Stimulated activated CD8-positive, alpha-beta memory T cell treated with anti-CD3 and anti-CD28 coated beads, Interleukin-15, amount 100 ng/mL, for 4 hours (primary cell): ENCODE data around the gene S100A14.
"Not testable (repeated sequence)": the region's sequence is repeated elsewhere in the genome, so short reads cannot be mapped to it uniquely, and the experiment has no call there.

Source experiments
- DNase-seq, 2 donors: peaks; one replicate each; pipeline ENCODE4 v3.0.0-alpha.2; 2020; ENCODE audit warnings: low read depth in 2 of 2

The S100A14 gene

DNA sequence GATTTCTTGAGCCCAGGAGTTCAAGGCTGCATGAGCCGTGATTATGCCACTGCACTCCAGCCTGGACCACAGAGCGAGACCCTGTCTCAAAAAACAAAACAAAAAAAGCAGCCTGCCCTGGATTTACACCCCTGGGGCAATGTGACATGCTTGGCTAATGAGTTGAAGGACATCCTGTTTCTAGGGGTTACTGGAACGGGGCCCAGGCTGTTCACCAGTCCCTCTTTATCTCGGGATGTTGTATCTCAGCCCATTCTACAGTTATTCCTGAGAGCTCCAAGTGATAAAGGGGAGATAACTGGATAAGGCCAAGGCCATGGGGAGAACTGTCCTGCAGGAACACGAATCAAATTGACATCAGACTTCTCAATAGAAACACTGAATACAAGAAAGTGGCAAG lies 28.8 kb downstream of the S100A14 start:
- DNase-seq, result no peak

DNA sequence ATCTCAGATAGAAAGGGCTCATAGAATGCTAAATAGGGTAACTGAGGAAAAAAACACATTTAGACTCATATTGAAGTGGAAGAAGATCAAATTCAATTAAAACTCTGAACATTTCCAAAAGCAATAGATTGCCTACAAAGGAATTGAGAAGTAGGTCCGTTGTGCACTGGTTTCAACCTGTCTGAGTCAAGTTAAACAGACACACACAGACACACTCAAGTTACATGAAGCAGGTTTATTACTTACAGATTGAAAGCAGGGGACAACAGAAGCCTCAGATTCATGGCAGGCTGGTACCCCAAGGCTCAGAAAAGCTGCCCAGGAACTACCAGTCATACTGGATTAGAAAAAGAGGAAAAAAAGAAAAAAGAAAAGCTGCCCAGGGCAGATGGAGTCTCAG lies 29.8 kb downstream of the S100A14 start:
- DNase-seq, result no peak

DNA sequence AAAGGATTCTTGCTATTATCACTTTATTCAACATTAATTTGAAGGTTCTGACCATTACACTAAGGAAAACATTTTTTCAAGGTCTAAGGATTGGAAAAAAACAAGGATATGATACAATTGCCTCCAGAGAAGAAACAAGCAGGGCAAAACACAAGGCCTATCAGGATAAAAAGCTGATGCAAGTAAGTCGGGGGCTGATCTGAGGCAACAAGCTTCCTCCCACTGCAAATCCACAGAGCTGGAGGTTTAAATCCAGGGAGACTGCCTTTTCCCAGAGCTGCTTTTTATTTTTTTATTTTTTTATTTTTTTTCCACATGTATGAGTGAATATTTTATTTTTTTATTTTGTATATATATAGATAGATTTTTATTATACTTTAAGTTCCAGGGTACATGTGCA lies 31.1 kb downstream of the S100A14 start:
- DNase-seq, result no peak

DNA sequence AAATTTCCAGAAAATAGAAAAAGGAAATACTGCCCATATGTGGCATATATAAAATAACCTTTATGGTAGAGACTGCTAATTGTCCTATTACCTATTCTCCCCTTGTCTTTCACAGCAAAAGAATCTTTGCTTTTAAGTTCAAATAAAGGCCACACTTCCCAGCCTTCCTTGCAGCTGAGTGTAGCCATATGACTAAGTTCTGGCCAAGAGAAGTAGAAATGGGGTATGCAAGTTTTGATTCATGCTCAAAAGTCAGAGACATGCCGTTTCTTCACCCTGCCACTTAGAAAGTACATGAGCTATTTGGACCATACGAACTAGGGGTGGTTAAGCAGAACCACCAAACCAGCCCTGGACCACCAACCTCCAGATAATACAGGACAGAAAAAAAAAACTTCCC lies 32.1 kb downstream of the S100A14 start:
- DNase-seq, result no peak

DNA sequence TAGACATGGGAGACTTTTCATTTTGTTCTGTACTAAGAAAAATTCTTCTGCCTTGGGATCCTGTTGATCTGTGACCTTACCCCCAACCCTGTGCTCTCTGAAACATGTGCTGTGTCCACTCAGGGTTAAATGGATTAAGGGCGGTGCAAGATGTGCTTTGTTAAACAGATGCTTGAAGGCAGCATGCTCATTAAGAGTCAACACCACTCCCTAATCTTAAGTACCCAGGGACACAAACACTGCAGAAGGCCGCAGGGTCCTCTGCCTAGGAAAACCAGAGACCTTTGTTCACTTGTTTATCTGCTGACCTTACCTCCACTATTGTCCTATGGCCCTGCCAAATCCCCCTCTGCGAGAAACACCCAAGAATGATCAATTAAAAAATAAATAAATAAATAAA lies 32.6 kb downstream of the S100A14 start:
- DNase-seq, result not testable (repeated sequence)

DNA sequence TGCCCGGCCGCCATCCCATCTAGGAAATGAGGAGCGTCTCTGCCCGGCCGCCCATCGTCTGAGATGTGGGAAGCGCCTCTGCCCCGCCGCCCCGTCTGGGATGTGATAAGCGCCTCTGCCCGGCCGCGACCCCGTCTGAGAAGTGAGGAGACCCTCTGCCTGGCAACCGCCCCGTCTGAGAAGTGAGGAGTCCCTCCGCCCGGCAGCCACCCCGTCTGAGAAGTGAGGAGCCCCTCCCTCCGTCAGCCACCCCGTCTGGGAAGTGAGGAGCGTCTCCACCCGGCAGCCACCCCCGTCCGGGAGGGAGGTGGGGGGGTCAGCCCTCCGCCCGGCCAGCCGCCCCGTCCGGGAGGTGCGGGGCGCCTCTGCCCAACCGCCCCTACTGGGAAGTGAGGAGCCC lies 33.3 kb downstream of the S100A14 start:
- not testable (repeated sequence) for DNase-seq

DNA sequence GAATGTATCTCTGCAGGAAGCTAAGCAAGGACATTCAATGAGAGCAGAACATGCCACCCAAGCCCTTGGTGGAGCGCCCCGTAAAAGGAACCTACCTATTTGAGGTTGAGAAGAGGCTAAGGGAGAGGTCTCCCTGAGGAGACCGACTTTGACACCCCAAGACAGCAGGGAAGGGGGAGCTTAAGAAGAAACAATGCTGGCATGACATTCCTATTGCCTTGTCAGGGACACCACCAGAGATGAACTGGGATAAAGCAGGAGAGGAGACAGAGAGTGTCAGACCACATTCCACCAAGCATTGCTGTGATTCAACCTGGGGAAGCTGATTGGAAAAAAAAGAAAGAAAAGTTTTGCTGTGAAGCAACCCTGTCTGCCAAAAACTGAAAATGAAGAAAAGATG lies 37.2 kb downstream of the S100A14 start:
- no peak for DNase-seq

DNA sequence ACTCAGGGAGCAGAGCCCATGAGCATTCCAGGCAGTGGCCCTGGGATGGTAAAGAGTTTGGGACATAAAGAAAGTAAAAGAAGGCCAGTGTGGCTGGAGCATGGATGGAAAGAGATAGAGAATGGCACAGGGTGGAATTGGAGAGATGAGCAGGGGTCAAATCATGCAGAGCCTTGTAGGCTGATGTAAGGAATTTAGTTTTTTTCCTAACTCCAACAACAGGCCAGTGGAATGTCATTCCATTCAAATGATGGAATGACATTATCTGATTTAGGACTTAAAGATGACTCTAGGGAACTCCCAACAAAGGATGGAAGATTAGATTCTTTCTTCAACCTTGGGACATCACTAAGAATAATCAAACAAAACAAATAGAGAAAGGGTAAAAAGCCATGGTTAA lies 37.6 kb downstream of the S100A14 start:
- no peak for DNase-seq

DNA sequence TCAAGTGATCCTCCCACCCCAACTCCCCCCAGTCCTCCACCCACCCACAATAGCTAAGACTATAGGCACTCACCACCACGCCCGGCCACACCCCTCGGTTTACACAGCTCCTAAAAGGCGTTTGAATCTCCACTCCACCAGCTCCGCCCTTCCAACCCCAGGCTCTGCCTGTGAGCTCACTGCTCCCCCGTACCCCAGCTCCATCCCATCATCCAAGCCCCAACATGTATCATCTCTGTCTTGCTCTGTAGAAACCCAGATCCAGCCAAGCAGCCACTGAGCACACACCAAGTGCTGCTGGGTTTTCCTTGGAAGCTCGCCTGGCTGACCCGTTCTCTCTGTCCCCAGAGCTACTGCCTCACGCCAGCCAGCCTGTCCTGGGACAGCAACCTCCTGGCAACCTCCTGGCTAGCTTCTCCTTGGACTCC lies 38.5 kb downstream of the S100A14 start:
- no peak for DNase-seq

DNA sequence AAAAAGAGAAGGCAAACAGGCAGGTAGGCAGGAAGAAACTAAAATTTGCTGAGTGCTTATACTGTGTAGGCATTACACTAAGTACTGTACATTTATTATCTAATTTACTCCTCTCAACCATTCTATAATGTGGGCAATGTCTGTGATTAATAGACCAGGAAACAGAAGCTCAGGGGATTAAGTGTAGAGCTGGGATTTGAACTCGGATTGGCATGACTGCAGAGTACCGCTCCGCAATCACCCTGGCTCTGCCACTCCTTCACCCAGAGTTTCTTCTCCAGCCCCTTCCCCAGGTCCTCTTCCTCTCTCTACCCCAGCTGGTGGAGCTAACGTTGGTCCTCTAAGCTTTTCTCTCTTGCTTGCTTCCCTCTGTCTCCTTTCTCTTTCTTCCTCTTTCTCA lies 39.0 kb downstream of the S100A14 start:
- no peak for DNase-seq

DNA sequence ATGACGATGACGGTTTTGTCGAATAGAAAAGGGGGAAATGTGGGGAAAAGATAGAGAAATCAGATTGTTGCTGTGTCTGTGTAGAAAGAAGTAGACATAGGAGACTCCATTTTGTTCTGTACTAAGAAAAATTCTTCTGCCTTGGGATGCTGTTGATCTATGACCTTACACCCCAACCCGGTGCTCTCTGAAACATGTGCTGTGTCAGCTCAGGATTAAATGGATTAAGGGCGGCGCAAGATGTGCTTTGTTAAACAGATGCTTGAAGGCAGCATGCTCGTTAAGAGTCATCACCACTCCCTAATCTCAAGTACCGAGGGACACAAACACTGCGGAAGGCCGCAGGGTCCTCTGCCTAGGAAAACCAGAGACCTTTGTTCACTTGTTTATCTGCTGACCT lies 40.6 kb downstream of the S100A14 start:
- not testable (repeated sequence) for DNase-seq

DNA sequence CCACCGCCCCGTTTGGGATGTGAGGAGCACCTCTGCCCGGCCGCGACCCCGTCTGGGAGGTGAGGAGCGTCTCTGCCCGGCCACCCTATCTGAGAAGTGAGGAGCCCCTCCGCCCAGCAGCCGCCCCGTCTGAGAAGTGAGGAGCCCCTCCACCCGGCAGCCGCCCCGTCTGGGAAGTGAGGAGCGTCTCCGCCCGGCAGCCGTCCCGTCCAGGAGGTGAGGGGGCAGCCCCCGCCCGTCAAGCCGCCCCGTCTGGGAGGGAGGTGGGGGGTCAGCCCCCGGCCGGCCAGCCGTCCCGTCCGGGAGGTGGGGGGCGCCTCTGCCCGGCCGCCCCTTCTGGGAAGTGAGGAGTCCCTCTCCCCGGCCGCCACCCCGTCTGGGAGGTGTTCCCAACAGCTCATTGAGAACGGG lies 41.0 kb downstream of the S100A14 start:
- DNase-seq, result not testable (repeated sequence)

DNA sequence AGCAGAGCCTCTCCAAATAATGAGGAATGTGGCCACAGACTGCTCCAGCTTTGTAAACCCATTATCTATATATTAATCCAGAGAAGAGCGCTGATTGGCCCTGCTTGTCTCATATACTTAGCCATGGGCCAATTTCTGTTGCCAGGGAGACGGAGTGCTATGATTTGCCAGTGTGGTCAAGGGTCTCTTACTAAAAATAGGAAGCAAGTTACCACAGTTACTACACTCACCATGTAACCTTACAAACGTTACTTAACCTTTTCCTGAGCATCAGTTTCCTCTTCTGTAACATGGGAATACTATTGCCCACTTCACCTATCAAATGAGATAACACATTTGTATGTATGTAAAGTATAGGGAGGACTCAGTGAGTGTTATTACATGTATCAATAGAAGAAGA lies 42.8 kb downstream of the S100A14 start:
- no peak for DNase-seq

DNA sequence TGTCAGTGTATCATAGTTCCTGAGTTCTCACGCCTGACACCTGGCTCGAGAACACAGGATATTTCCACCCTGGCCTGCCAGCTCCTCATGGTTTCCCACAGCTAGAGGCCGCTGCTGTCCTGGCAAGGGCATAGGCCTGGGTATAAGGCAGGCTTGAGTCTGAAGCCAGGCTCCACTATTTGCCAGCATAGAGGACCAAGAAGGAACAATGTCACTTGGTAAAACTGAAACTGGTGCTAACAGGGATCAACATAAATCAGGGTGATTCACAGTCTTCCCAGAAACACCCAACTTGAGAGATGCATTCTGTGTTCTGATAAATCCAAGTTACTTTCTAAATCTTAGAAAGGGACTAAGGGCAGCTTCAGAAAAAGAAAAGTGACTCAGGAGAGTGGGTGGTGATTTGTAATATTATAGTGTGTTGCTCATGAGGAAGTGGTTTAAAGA lies 43.5 kb downstream of the S100A14 start:
- DNase-seq, result no peak

DNA sequence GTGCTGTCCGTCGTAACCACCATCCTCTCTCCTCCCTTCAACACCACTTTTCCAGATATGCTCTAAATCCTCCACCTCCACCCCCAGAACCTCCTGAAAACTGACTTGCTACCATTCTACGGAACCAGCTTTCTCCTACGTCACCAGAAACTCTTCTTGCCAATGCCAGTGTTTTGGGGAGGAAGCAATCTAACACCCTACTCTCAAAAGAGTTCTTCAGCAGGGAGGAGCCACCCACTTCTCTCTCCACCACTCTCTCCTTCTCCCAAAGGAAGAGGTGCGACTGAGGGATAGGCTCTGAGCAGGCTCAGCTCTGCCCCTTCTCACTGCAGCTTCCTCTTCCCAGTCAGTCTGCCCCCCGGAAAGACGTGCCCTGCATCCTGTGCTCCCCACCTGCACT lies 44.4 kb downstream of the S100A14 start:
- no peak for DNase-seq

DNA sequence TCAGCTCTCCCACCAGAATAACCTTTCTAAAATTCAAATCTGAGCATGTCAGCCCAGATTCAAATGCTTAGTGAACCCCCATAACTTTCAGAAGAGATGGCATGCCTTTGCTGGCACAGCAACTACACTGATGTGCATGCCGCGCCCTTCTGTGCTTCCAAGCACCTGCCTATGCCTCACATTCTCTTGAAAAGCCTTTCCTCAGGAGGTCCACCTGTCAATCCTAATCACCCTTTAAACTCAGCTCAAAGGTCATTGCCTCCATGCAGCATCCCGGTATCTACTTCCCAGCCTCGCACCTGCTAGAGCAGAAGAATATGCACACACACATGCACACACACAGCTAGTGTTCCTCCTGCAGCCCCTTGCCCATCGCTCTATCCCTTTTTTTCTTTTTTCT lies 45.3 kb downstream of the S100A14 start:
- DNase-seq, result no peak

DNA sequence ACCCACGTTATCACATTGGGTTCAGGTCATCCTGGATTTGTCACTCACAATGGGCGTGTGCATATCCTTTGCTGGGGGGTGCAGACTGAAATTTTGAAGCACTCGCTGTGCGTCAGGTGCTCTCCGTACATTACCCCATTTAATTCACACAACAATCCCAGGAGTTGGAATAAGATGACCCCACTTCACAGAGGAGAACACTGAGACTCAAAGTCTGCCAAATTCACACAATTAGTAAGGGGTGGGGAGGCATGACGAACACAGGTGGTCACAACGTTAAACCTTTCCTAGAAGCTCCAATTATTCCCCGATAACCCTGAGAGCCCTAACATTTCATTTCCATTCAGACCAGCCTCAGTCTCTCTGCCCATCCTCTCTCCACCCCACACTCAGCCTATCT lies 46.7 kb downstream of the S100A14 start:
- DNase-seq, result no peak

DNA sequence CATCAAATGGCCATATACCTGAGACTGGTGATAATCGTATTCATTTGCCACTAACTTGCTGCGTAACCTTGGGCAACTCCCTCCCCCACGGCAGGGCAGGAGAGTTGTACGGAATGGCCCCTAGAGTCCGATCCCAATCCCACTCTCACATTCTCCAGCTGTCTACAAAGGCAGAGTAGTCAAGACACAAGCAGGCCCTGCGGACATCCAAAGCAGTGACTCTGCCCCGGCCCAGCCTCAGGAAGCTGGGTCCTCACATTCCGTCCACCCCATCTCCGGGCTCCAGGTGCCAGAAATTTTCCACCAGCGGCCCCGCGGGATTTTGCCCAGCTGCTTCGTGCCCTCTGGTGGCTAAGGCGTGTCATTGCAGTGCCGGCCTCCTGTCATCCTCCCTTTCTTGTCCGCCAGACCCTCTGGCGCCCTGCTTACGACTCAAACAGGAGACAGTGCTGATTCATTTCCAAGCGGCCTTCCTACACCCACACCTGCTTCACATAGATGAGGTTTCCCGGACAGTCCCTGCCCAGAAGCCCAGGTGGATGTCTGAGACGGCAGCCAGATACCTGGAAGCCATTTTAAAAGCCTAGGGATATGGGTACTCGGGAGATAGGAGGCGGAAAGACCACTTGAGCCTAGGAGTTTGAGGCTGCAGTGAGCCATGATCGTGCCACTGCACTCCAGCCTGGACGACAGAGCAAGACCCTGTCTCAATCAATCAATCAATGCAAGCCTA lies 47.6 kb downstream of the S100A14 start:
- peak; percentile 44 to 66 for DNase-seq

DNA sequence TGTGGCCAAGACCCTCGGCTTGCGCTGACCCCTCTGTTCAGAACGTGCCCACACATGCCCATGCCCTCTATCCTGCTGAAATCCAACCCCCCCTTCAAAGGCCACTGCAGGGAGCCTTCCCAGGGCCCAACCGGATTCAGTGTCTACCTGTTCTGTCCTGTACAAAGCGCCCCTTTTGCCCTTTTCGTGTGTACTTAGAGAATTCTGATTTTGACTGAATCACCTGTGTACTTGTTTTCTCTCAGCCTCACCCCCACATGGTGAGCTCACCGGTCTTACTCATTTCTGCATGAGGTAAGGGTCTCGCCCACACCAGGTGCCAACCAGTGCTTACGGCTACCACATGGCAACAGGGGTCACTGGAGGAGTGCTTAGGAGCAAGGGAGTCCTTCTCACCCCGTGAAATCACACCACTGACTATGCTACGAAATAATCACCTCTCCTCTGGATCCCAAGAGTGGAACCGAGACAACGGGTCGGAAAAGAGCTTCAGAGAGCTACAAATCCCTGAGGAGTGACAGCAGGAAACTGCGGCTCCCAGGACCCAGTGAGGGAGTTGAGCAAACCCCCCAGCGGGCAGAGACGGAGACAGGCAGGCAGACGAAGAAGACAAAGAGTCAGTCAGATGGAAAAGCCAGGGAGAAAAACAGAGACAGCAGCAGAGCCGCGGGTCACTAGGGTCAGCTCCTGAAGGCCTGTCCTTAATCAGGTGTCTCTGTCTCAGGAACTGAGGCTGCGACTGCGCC lies 48.3 kb downstream of the S100A14 start:
- no peak for DNase-seq

DNA sequence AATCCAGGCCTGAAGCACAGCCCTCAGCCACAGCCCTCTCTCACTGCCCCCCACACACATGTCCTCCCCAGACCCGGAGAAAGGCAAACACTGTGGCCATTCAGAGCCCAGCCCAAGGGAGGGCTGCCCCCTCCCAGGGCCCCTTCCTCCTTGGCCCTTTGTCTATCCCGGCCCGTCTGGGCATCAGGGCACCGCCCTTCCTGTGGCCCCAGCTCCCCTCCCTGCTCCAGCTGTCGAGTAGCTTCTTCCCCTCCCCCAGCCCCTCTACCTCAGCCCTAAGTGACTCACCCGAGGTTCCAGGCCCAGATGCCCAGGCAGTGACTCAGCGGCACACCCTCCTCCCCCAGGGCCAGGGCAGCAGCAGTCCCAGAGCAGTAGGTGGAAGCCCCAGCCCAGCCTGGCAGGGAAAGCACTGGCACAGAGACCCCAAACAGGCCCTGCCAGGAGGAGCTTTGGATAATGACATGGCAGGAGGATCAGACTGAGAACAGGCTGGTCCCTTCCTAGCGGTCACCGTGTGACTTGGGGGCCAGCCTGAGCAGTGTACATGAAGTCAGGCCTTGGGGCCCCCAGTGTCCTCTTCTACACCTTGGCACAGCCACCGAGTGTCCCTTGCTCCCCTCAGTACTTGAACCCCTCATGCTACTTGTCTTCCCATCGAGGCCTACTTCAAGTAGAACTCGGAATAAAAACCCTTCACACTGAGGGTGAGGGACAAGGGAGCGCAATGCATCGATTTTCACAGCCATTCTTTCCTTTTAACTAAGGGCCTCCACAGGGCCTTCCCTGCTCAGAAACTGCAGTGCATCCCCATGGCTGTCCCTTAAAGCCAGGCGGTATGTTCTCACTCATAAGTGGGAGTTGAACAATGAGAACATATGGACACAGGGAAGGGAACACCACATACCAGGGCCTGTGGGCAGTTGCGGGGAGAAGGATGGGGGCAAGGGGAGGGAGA lies 49.4 kb downstream of the S100A14 start:
- DNase-seq, result peak; percentile 72 to 90

DNA sequence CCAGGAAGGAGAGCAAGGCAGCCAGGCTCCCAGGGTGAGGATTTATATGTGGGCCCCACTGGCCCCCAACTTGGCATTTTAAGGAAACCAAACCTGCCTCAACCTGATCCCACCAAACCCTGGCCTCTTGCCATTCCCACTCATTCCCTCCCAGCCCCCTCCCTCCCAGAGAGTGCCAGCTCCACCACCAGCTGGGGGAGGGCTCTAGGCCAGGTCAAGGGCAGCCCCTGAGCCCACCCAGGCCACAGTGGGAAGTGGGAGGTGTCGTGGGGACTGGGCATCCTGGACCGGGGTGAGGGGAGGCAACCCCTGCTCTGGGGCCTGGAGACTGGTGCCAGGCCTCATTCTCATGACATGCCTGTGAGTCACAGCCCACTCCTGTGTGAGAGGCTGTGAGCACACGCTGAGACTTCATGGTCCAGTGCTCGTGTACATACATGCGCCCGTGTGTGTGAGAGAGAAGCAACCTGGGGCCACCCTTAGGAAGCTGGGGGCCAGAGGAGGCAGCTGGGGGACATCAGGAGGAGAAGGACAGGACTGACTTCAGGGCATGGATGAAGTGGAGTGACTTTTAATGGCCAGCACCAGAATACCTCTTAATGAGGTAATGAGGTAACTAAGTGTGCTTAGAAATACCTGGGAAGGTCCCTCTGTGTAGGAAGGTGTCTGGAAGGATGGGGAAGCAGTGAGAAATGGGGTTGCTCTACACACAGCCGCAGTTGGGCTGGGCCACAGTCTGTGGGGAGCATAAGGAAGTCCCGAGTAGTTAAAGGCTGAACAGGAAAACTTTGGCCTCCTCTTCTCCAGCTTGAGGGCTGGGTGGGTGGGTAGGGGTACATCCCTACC lies 50.4 kb downstream of the S100A14 start, which contains the start of gene S100A2:
Gene S100A2 (minus strand): TSS at position 316 of the 846 bp plus-strand sequence. CDS start 1,967 bp downstream, outside the sequence.
- peak in 1 of 2 donors; percentile 26 for DNase-seq
